DMS53 treated with DMSO at 0.1 percent for 48 hours (cell line): Measurements from ENCODE around the gene WSCD1.

Source experiments
- DNase-seq: peaks from one replicate; lab custom pipeline; 2025; ENCODE audit not compliant: unreplicated experiment; lab: John Stamatoyannopoulos, UW

The WSCD1 gene

DNA sequence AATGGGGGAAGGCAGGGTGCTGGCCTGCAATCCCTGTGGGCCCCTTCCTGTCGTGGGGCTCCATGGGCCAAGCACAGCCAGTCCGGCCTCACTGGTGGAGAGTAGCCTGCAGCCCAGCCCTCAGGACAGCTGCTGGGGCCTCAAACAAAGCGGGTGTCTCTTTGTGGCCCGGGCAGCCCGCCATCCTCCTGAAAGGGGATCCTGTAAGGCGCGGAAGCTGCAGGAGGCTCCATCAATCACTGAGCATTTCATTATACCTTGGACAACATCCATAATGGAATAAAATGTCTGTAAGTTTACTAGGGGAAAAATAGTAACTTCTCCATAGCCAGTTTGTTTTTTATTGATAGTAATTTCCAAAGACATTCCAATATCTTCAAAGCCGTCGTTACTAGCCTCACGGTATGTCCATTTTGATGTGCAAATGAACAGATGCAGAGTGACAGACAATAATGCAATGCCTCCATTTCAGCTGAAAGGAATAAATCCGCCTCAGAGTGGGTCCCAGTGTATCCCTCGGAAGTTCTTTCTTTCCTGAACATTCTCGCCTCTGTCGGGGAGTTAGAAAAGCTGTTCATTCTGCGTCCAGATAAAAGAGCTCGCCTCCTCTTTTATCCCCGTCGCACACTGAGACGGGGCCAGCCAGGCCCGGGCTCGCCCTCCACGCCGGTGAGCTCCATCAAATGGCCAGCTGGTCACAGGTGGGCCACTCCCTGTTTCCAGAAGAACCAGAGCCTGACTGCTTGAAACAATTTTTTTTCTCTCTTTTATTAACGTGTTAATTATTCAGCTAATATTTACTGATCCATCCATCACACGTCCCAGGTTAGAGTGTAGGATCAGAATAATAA is 14.4 kb downstream of the WSCD1 start:
- no peak for DNase-seq

DNA sequence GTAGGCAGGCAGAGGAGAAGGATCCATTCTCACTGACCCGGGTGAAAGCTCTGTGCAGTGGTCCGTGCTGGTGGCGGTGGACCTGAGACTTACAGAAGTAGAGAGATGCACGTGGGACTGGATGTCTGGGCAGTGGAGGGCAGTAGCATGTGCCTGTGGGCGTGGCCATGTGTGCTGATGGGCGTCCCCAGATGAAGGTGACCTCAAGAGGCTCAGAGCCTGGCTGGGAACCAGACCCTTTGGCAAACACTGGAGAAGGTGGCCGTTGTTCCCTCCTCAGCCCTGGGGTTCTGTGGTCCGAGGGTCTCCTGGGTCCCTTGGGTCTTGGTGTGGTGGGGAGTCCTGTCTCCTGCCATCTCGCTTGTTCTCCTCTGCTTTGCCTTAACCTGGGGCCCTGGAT is 15.6 kb downstream of the WSCD1 start:
- no peak for DNase-seq

DNA sequence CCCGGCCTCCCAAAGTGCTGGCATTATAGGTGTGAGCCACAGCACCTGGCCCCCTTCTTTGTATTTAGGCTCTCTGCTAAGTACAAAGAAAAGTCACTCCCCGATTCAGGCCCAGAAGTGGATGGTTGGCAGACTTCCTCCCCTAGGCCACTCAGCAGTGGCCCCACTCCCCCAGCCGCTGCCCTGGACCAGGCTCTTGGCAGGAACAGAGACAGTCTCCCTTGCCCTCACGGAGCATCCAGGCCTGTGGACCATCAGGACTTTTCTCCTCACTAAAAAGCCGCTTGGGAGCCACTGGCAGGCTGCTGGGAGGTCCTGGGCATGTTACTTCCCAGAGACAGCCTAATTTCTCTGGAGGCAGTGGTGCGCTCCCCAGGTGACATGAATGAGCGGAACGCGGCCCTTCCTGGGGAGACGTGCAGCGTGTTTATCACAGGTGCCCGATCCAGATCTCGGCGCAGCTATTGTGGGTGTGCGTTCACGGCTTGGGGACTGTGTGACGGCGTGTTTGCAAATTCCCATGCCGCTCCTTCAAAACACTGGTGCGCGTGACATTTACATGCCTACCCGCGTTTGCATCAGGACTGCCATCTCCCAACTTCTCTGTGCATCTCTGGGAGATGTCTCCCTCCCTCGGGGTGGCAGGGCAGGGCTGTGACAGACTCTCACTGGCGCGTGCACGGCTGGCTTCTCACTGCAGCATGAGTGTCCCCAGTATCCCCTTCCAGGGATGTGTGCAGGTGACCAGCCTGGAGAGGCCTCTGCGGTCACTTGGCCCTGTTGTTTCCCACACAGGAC is 16.6 kb downstream of the WSCD1 start:
- no peak for DNase-seq

DNA sequence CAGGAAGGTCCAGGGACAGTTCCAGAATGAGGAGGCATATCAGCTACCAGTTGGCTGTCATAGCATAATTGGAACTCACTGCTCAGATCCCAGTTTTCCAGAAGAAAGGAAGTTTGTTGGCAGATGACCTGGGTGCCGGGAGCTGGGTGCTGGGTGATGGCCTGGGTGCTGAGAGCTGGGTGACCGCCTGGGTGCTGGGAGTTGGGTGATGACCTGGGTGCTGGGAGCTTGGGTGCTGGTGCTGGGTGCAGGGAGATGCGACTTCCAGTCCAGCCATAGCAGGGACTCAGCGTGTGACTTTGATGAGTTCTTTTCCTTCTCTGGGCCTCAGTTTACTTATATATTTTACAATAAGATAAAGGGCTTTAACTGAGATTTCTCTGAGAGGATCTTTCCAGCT is 18.0 kb downstream of the WSCD1 start:
- no peak for DNase-seq

DNA sequence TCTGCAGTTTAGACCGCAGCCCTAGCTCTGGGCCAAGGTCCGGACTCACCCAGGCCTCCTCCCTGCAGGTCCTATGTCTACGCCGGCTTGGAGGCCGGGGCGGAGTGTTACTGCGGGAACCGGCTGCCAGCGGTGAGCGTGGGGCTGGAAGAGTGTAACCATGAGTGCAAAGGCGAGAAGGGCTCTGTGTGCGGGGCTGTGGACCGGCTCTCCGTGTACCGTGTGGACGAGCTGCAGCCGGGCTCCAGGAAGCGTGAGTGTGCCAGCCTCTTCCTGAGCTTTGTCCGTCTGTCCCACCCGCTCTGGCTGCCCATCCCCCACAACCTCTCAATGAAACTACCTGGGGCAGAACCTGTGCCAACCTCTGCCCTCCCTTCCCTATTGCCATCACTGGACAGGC is 20.1 kb downstream of the WSCD1 start:
- no peak for DNase-seq

DNA sequence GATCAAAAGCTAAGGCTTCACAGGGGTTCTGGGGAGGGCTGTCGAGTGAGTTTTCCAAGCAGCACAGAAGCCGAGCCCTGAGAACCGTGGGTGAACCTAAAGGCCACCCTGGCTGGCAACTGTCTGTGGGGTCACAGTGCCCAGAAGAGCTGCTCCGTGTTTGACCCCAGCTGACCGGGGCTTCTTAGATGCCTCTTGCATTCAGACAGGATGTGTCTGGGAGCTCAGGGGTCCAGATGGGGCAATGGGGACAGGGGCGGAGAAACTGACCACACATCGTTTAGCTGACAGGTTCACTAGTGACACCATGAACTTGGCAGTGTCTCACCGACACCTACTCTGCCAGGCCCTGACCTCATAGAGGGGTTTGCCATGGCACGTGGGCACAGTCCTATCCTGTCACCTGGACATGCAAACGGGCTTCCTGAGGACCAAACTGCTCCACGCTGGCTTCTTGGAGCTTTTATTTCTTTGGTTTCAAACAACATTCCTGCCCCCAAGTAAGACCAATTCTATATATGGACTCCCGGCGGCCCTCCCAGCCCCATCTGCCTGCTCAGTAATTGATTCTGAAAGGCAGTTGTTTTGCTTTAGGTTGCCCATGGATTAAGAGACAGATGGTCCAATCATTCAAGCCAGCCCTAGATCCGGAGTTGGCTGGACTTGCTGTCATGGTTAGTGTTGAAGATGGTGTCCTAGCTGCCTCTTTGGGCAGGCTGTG is 22.2 kb downstream of the WSCD1 start:
- DNase-seq = no peak

DNA sequence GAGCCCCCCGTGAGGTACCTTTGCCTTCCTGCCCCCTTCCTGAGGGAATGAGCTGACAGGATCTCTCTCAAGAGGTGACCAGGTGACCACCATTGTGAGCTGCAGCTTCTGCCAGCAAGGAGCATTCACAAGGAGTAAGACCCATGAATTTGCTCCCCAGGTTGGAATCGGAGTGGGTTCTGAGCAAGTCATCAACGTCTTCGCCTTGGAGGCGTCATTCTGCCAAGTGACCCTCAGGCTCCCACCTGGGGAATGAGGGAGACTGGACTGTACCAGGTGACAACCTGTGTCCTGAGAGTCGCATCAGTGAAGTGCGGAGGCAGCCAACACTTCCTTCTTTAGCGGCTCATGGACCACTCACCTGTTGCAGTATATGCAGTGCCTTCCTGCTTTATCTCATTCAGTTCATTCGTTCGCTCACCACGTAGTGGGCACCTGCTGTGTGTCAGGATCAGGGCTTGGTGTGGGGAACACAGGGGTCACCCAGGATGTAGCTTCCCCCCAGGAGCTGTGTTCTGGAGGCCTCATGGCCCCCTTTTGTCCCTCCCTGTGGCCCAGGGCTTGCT is 22.8 kb downstream of the WSCD1 start:
- no peak for DNase-seq

DNA sequence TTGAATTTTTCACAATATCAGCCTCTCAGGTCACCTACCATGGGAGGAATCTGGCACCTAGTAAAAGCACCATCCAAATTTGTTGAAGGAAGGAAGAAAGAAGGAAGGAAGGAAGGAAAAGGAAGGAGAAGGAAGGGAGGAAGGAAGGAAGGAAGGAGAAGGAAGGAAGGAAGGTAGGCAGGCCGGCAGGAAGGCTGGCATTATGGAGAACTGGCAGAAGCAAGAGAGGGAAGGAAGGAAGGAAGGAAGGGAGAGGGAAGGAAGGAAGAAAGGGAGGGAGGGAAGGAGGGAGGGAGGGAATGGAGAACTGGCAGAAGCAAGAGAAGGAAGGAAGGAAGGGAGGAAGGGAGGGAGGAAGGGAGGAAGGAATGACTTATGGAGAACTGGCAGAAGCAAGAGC is 24.3 kb downstream of the WSCD1 start:
- DNase-seq = no peak

DNA sequence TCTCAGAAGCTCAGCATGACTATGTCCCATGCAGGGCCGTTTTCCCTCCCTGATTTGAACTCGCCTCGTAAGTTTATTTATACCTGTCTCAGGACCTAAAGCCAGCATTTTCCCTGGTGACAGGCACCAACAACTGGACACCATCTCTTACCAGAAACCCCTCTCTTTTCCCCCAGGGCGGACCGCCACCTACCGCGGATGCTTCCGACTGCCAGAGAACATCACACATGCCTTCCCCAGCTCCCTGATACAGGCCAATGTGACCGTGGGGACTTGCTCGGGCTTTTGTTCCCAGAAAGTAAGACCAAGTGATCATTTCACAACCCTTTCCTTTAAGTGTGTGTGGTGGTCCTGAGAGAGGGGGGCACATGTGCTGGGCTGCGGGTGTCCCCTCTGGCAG is 24.7 kb downstream of the WSCD1 start:
- no peak for DNase-seq

DNA sequence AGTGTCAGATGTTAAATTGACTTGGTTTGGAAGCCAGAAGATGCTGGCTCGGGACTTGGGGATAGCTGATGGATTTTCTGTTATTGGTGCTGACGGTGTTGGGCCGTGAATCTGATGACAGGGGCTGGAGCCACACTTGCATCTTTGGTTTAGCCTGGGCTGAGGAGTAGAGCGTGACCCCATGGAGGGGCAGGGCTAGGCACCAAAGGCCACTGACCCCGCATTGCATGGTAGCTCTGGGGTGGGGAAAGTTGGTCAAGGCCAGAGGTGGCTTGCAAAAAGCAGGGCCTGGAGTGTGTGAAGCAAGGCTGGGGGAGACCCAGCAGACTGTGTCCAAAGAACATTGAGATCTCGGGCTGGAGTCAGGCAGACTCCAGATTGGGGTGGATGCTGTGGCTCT is 25.3 kb downstream of the WSCD1 start:
- DNase-seq = no peak

DNA sequence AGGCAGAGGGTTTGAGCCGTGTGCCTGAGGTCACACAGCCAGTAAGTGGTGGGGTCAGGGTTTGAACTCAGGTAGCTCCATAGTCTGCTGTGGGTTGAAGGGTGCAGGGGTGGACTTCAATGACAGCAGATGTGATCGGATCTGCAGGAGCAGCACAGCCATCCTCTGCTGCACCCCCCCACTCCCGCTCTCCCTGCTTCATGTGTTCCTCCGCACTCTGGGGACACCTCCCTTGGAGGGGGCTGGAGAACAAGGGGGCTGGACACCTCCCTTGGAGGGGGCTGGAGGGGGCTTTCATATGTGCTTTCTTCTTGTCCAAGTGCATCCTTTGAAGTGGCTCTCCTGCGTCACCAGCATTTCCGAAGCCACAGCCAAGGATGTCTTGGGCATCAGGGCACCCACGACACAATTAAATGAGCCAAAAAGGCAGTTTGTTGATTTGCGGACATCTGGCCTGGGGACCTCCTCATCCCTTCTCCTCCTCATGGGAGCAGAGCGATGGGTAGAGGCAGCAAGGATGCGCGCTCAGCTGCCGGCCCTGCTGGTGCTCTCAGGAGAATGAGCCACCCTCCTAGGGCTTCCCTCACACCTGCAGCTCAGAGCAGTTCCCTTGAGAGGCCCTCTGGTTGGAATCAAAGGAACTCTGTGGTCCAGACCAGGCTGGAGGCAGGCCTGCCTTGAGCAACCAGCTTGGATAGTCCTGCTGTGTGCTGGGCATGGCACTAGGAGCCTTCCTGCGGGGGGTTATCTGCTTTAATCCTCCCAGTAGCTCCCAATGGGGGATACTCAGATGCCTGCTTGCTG is 26.2 kb downstream of the WSCD1 start:
- DNase-seq = no peak

DNA sequence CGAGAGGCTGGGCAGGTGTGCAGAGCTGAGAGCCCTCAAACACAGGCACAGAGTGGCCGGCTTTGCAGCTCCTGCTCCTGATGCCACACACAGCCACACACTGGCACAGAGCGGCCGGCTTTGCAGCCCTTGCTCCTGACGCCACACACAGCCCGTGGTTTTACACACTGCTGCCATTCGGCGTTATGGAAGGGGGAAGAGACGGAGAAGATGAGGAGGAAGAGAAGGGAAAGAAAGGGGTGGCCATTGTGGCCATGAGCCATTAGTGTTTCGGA is 26.8 kb downstream of the WSCD1 start:
- DNase-seq = no peak

DNA sequence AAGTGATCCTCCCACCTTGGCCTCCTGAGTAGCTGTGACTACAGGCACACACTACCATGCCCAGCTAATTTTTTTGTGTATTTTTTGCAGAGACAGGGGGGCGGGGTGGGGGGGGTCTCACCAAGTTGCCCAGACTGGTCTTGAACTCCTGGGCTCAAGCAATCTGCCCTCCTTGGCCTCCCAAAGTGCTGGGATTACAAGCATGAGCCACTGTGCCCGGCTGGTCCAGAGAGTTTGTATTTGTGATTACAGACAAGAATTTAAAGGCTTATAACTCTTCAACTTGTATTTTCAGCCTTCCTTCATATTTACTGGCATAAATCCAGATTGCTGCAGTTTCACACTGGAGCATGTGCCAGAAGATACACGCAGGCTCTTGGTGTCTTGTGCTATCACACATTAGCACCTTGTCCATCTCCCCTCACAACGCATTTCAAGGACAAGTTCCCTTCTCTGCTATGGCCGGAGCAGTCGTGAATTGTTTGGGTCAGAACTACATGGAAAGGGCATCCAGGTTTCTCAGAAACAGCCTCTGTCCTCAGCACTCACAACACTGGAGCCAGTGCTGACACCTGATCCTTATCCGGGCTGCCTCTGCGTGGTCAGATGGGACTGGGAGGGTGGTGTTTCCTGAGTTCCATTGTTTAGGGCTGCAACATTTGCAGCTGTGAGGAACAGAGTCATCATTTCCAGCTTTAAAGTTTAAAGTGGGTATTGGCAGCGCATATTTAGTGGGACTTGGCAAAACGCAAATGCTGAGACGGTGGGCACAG is 28.1 kb downstream of the WSCD1 start:
- no peak for DNase-seq

DNA sequence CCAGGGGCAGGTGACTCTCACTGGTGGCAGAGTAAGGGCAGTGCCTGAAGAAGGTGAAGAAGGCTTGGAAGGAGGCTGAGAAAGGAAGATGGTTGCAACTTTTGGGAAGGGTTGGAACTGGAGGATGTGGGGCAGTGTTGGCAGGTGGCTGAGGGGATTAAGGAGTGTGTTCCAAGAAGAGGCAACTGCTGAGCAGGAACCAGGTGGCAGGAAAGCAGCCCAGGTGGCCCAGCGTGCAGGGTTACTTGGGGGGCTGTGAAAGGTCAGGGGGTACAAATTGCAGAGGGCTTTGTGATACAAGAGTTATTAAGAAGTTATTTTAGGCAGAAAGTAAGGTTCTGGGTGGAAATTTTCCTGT is 28.6 kb downstream of the WSCD1 start:
- DNase-seq = no peak

DNA sequence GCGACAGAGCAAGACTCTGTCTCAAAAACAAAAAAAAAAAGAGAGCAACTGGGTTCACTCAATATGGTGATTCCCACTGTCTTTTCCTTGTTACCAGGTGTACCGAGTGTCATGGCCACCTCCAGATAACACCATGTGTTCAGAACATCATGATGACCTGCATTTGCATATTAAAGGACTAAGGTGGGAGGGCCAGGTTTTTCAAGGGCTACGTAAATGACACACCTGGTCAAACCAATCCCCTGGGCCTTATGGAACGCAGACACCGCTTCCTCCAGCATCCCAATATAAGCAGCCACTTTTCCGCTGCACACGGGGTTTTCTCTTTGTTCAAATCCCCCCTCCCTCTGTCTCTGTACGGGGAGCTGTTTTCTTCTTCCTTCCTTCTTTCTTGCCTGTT is 29.3 kb downstream of the WSCD1 start:
- DNase-seq = no peak

DNA sequence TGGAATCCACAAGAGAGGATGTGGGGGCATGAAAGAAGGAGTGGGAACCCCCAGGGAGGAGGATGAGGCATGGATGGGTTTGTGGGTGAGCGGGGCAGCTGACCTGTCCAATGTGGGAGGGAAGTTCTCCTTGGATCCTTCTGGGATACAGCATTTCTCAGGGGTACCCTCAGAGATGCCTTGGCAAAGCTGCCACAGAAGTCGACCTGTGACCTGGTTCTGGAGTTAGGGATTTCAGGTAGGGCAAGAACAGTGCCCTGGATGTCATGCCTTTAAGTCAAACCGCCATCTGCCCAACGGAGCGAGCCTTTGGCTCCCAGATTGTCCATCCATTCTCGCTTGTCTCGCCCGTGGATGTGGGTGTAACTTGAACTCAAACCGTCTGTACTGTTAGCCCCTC is 30.0 kb downstream of the WSCD1 start:
- DNase-seq = no peak

DNA sequence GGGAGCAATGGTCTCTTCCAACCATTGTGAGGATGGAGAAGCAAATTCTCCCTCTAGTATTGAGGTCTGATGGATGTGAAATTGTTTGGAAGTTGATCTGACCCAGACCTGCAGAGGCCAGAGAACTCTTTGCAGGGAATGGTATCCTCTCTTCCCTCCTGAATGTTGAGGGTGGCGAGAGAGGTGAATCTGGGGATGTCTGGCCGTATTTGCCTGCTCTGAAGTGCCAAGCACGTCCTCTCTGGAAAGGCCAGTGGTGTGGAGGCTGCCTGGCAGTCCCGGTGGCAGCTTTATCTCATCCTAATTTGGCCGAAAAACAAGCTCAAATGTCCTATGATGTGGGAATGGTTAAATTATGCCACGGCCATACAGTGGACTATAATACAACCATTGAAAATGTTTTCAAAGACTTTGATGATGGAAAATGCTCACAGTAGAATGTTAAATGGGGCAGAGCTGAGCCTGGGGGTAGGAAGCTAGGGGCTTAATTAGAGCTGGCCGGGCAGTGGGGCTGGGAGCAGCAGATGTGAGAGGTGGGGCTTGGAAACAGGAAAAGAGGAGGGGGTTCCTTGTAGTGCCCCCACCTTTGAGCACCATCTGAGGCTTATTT is 30.8 kb downstream of the WSCD1 start:
- DNase-seq = no peak

DNA sequence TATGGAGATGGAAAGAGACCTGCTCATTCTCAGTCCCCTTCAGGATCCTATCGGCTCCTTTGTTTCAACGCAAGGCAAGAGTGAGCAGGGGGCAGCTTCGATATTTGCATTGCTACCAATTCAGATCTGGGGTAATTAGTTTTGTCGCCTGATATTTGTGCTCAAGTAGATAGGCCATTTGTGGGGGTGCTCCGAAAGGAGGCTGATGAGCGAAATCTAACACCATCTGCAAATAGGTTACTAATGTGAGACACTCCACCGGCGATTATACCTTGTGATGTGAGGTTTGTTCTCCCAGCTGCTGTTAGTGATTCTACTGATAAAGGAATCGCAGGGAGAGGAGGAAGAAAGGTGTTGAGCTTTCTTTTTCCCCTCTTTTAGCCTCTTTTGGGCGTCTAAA is 31.5 kb downstream of the WSCD1 start:
- no peak for DNase-seq

DNA sequence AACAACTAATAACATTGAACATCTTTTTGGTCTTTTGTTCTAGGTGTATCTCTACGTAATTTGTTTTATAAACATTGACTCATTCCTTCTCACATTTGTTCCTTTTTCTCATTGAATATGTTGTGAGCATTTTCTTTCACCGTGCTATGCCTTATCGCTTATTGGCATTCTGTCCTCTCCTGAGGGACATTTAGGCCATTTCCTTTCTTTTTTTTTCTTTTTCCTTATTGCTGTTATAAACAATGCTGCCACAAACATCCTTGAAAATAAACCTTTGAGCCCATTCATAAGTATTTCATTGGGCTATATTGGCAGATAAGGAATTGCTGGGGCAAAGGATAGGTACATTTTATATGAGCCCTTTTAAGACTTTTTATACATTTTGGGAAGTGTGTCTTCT is 32.4 kb downstream of the WSCD1 start:
- no peak for DNase-seq
